GM20000 (cell line): Measurements from ENCODE around the gene PEX26.
"Not testable (repeated sequence)": the region's sequence is repeated elsewhere in the genome, so short reads cannot be mapped to it uniquely, and the experiment has no call there.

Source experiments
- DNase-seq: peaks from one replicate; pipeline ENCODE4 v3.0.0; 2012; ENCODE audit warnings: low spot score
- CTCF ChIP-seq: IDR thresholded peaks from 2 replicates; pipeline ENCODE4 v1.5.1; 2012; ENCODE audit warnings: mild to moderate bottlenecking, control low read depth; ENCODE audit errors: extremely low read depth, missing control alignments

The PEX26 gene

GRCh38 chr22:18120857-18121256 lies 43.1 kb downstream of the PEX26 start:
- TF ChIP-seq CTCF, result no peak

GRCh38 chr22:18121506-18121905 lies 43.7 kb downstream of the PEX26 start:
- no peak for TF ChIP-seq CTCF
- no peak for DNase-seq

More at GRCh38 chr22:18120857-18121256, 43.1 kb downstream of the PEX26 start:
- no peak for DNase-seq

- no peak for TF ChIP-seq CTCF
- DNase-seq, result no peak
Observed at GRCh38 chr22:18121954-18122554, 44.3 kb downstream of the PEX26 start.

- DNase-seq, result not testable (repeated sequence)
Observed at GRCh38 chr22:18123476-18124025, 45.8 kb downstream of the PEX26 start.

GRCh38 chr22:18126606-18127005 lies 48.8 kb downstream of the PEX26 start:
- TF ChIP-seq CTCF, result no peak

GRCh38 chr22:18130018-18130417 lies 52.2 kb downstream of the PEX26 start:
- TF ChIP-seq CTCF, result no peak
- DNase-seq, result no peak

More at GRCh38 chr22:18126606-18127005, 48.8 kb downstream of the PEX26 start:
- no peak for DNase-seq

- TF ChIP-seq CTCF, result no peak
- no peak for DNase-seq
Observed at GRCh38 chr22:18130699-18131429, 53.1 kb downstream of the PEX26 start.
